Peyer's patch (tissue), 4 donors: ENCODE data around the gene SCP2.

Source experiments
- CTCF ChIP-seq, 6 experiments: fragments of 450-650 bp in 4 of 6; fragments of 200-600 bp in 2 of 6; sonication (generic) in 1 of 6; IDR thresholded peaks; one replicate each; pipeline ENCODE4 v1.5.1; 2017 to 2019; ENCODE audit warnings: antibody characterized with exemption in 6 of 6, mild to moderate bottlenecking in 3 of 6, moderate library complexity in 1 of 6
- POLR2A ChIP-seq, 2 donors: fragments of 450-650 bp; IDR thresholded peaks; one replicate each; pipeline ENCODE4 v1.5.1; 2017; ENCODE audit warnings: antibody characterized with exemption in 2 of 2, mild to moderate bottlenecking in 2 of 2, moderate library complexity in 2 of 2

DNA sequence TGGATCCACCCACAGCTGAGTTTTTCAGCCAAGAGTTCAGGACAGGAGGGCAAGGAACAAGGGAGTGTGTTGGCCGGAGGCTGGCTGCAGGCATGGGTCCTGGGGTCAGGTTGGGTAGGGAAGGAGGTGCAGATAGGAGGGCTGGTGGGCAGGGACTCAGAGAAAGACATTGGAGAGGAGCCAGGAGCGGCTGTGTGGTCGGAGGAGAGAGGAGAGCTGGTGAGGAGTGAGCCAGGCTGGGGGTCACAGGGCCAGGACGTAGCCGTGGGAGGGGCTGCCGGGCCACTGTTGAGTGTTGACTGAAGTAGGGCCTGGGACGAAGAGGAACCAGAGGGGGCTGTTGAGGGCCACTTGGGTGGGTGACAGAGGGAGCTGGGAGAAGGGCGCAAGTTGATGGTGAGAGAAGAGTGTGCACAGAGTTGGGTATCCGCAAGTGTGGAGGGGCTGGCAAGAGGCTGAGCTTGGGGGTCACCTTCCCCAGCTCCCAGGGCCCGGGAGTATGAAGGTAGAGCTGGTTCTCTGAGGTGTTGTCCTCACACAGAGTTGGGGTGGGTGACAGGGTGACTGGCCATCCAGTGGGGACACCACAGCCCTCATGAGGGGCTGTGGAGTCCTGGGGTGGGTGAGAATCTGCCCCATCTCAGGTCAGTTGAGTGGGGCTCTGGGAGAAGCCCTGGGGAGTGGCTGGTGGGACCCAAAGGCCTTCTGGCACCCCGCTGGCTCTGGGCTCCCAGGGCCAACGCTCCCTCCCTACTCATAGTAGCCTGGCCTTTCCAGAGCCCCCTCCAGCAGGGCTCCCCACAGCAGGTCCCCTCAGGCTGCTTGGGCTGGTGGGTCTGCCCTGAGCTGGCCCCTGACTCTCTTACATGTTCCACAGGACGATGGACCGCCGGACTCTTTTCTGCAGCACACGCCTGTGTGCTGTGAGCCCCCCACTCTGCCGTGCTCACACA, 156.8 kb downstream of the SCP2 start:
- TF ChIP-seq POLR2A (IDR thresholded peaks at IDR 0.05) (no peak), CTCF (IDR thresholded peaks at IDR 0.05) (no peak)
